GM19193 (cell line): ENCODE measurements around the gene OR11H12.
"Not testable (repeated sequence)": the region's sequence is repeated elsewhere in the genome, so short reads cannot be mapped to it uniquely, and the experiment has no call there.

Experiments used
- POLR2A ChIP-seq: IDR thresholded peaks from 4 replicates; pipeline ENCODE4 v1.6.1; 2011; ENCODE audit not compliant: insufficient read depth, insufficient read length; ENCODE audit errors: extremely low read depth

Gene OR11H12, protein sequence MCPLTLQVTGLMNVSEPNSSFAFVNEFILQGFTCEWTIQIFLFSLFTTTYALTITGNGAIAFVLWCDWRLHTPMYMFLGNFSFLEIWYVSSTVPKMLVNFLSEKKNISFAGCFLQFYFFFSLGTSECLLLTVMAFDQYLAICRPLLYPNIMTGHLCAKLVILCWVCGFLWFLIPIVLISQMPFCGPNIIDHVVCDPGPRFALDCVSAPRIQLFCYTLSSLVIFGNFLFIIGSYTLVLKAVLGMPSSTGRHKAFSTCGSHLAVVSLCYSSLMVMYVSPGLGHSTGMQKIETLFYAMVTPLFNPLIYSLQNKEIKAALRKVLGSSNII

DNA sequence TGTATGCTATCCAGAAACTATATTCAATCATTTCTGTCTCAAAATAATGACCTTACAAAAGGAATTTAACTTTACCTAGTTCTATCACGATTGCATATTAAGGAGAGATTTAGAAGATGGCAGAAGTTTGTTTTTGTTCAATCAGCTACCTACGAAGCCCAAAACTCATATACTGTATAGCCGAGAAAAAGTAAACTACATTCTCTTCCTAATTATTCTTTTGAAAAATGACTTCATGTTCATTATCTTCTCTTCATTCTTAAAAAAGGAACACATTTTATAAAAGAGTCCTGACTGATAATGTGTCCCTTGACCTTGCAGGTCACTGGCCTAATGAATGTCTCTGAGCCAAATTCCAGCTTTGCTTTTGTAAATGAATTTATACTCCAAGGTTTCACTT is at the start of gene OR11H12:
OR11H12 (plus strand) TSS at position 301 of the 400 bp plus-strand sequence; CDS start at position 301, 0 bp downstream.
- not testable (repeated sequence) for TF ChIP-seq POLR2A
